Neural cell (in vitro differentiated cells): Measurements from ENCODE around the gene ITGA3. TPM values are rescaled to one million over a fixed set of nuclear protein-coding genes. Genes with fewer than 3 reads are reported as not detected.

Source experiments
- H2AFZ ChIP-seq: fragments of 200-600, 300-800 bp; sonication (generic), shearing (Covaris generic); 2 replicates; pipeline ENCODE4 v1.6.0; 2014; ENCODE audit warnings: low read depth, mild to moderate bottlenecking, antibody characterized with exemption, low read length, moderate library complexity
- H3F3A ChIP-seq: fragments of 200-600 bp; shearing (Covaris generic); 2 replicates; pipeline ENCODE4 v1.6.1; 2016; ENCODE audit warnings: mild to moderate bottlenecking, moderate library complexity, mixed read lengths, antibody characterized with exemption, low read length; ENCODE audit not compliant: insufficient read depth, poor library complexity, severe bottlenecking
- H3K27ac ChIP-seq: fragments of 200-600, 300-800 bp; sonication (generic), shearing (Covaris generic); 2 replicates; pipeline ENCODE4 v1.5.1; 2014; ENCODE audit warnings: mild to moderate bottlenecking, low read length, moderate library complexity
- H3K27me3 ChIP-seq: fragments of 300-800, 200-600 bp; sonication (generic), shearing (Covaris generic); 2 replicates; pipeline ENCODE4 v1.6.0; 2014; ENCODE audit warnings: mild to moderate bottlenecking, low read depth, low read length, moderate library complexity; ENCODE audit not compliant: insufficient read depth
- H3K36me3 ChIP-seq: fragments of 300-800, 200-600 bp; sonication (generic), shearing (Covaris generic); 2 replicates; pipeline ENCODE4 v1.5.1; 2014; ENCODE audit warnings: mild to moderate bottlenecking, antibody characterized with exemption, low read length, moderate library complexity; ENCODE audit not compliant: insufficient read depth
- H3K4me2 ChIP-seq: fragments of 300-800, 200-600 bp; sonication (generic), shearing (Covaris generic); 2 replicates; pipeline ENCODE4 v1.6.0; 2014; ENCODE audit warnings: mild to moderate bottlenecking, low read length
- H3K4me3 ChIP-seq: fragments of 300-800, 200-600 bp; sonication (generic), shearing (Covaris generic); 2 replicates; pipeline ENCODE4 v1.5.1; 2014; ENCODE audit warnings: mild to moderate bottlenecking, low read length, moderate library complexity
- H3K79me2 ChIP-seq: fragments of 200-600 bp; shearing (Covaris generic); replicated peaks from 2 replicates; pipeline ENCODE4 v1.6.0; 2014; ENCODE audit warnings: mild to moderate bottlenecking, low read length, moderate library complexity; ENCODE audit not compliant: insufficient read depth
- H3K9ac ChIP-seq: fragments of 300-800, 200-600 bp; sonication (generic), shearing (Covaris generic); 2 replicates; pipeline ENCODE4 v1.6.1; 2016; ENCODE audit warnings: mild to moderate bottlenecking, low read length, mixed read lengths
- H3K9me2 ChIP-seq: fragments of 200-600 bp; shearing (Covaris generic); 2 replicates; pipeline ENCODE4 v1.6.1; 2016; ENCODE audit warnings: mild to moderate bottlenecking, low read length, mixed read lengths; ENCODE audit not compliant: insufficient read depth
- H3K9me3 ChIP-seq: fragments of 200-600, 300-800 bp; sonication (generic), shearing (Covaris generic); 2 replicates; pipeline ENCODE4 v1.6.1; 2016; ENCODE audit warnings: mild to moderate bottlenecking, mixed run types, low read length, moderate library complexity, mixed read lengths
- H4K20me1 ChIP-seq: fragments of 200-600 bp; shearing (Covaris generic); 2 replicates; pipeline ENCODE4 v1.6.1; 2016; ENCODE audit warnings: mild to moderate bottlenecking, mixed run types; ENCODE audit not compliant: insufficient read depth
- EP300 ChIP-seq: fragments of 450-650 bp; conservative IDR thresholded peaks from 2 replicates; pipeline ENCODE4 v1.6.1; 2014; ENCODE audit warnings: antibody characterized with exemption, mild to moderate bottlenecking, moderate library complexity; ENCODE audit not compliant: poor library complexity, severe bottlenecking
- EZH2 ChIP-seq: fragments of 200-600, 300-800 bp; shearing (Covaris generic), sonication (generic); IDR thresholded peaks from 2 replicates; pipeline ENCODE4 v1.6.1; 2014; ENCODE audit warnings: antibody characterized with exemption, low read length, borderline replicate concordance, mild to moderate bottlenecking; ENCODE audit not compliant: insufficient read depth, poor library complexity, severe bottlenecking
- MXI1 ChIP-seq: fragments of 450-650 bp; conservative IDR thresholded peaks from 2 replicates; pipeline ENCODE4 v1.6.1; 2014; ENCODE audit warnings: antibody characterized with exemption, mild to moderate bottlenecking; ENCODE audit not compliant: poor library complexity, severe bottlenecking
- POLR2AphosphoS5 ChIP-seq: IDR thresholded peaks from 2 replicates; pipeline ENCODE4 v1.6.1; 2012
- RAD21 ChIP-seq: fragments of 450-650 bp; conservative IDR thresholded peaks from 2 replicates; pipeline ENCODE4 v1.6.1; 2014; ENCODE audit warnings: antibody characterized with exemption, mild to moderate bottlenecking, moderate library complexity
- SMC3 ChIP-seq: fragments of 450-650 bp; conservative IDR thresholded peaks from 2 replicates; pipeline ENCODE4 v1.6.1; 2014; ENCODE audit warnings: antibody characterized with exemption, mild to moderate bottlenecking, moderate library complexity; ENCODE audit not compliant: poor library complexity
- TAF1 ChIP-seq: IDR thresholded peaks from 2 replicates; pipeline ENCODE4 v1.6.1; 2012; ENCODE audit warnings: low read depth
- polyA plus RNA-seq: library from polyadenylated mRNA; depleted of rRNA; stranded (reverse); fragments of >200 nt; gene quantifications from 2 replicates; pipeline ENCODE4 v1.2.3, GENCODE V29; 2014
- TF ChIP-seq, protein P1 (sequence below): IDR thresholded peaks from 2 replicates; pipeline ENCODE4 v1.6.1; 2012; ENCODE audit warnings: borderline replicate concordance
- TF ChIP-seq, protein P2 (sequence below): fragments of 450-650 bp; IDR thresholded peaks from 2 replicates; pipeline ENCODE4 v1.5.1; 2014; ENCODE audit warnings: antibody characterized with exemption, mild to moderate bottlenecking, moderate library complexity; ENCODE audit not compliant: poor library complexity, severe bottlenecking

ITGA3 gene
- polyA plus RNA-seq, 1 donor from 2014 or later = 33.0 TPM

DNA sequence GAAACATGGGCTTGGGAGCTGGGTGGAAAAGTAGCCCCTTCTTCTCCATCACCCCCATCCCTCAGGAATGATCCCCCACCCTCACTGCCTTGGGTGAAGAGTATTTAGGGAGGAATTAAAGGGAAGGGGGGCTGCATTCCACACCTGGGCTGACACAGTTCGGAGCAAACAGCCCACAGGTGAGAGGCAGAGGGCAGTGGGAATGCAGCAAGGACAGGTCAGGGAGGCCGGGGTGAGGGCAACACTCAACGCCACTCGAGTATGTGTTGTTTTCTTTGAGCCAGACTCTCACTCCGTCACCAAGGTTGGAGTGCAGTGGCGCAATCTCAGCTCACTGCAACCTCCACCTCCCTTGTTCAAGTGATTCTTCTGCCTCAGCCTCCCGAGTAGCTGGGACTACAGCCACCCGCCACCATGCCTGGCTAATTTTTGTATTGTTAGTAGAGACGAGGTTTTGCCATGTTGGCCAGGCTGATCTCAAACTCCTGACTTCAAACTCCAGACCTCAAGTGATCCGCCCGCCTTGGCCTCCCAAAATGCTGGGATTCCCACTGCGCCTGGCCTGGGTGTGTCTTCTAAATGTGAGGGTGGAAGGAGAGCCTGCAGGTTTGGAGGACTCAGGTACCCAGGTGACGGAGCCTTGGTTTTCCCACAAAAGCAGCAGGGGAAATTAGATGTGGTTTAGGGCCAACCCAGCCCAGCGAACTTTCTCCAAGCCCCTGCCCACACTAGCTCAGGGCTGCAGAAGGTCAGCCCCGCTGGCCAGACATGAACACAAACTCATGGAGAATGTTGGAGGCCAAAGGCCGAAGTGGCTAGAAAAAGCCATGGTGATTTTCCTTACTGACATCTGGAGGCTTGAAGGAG is 21.2 kb upstream of the ITGA3 start:
- Histone ChIP-seq H3K79me2 (no peaks in the 10 kb centered on the region), H3K9ac (no peak overlapping the region), H3K27me3 (no peaks in the 10 kb centered on the region), H2AFZ (no peak overlapping the region), H4K20me1 (no peaks in the 10 kb centered on the region), H3K4me3 (no peak overlapping the region), H3K9me3 (no peaks in the 10 kb centered on the region), H3K36me3 (no peaks in the 10 kb centered on the region), H3K9me2 (no peaks in the 10 kb centered on the region), H3K4me2 (no peak overlapping the region), H3F3A (no peaks in the 10 kb centered on the region), H3K27ac (no peak overlapping the region)
- TF ChIP-seq TAF1 = no peak
- no peak for TF ChIP-seq EZH2
- TF ChIP-seq RAD21 = no peak
- TF ChIP-seq, protein P1, sequence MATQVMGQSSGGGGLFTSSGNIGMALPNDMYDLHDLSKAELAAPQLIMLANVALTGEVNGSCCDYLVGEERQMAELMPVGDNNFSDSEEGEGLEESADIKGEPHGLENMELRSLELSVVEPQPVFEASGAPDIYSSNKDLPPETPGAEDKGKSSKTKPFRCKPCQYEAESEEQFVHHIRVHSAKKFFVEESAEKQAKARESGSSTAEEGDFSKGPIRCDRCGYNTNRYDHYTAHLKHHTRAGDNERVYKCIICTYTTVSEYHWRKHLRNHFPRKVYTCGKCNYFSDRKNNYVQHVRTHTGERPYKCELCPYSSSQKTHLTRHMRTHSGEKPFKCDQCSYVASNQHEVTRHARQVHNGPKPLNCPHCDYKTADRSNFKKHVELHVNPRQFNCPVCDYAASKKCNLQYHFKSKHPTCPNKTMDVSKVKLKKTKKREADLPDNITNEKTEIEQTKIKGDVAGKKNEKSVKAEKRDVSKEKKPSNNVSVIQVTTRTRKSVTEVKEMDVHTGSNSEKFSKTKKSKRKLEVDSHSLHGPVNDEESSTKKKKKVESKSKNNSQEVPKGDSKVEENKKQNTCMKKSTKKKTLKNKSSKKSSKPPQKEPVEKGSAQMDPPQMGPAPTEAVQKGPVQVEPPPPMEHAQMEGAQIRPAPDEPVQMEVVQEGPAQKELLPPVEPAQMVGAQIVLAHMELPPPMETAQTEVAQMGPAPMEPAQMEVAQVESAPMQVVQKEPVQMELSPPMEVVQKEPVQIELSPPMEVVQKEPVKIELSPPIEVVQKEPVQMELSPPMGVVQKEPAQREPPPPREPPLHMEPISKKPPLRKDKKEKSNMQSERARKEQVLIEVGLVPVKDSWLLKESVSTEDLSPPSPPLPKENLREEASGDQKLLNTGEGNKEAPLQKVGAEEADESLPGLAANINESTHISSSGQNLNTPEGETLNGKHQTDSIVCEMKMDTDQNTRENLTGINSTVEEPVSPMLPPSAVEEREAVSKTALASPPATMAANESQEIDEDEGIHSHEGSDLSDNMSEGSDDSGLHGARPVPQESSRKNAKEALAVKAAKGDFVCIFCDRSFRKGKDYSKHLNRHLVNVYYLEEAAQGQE = no peak

- Histone ChIP-seq H2AFZ (no peak overlapping the region), H3K36me3 (no peaks in the 10 kb centered on the region), H3K9me3 (no peaks in the 10 kb centered on the region)
Observed at GRCh38 chr17:50035421-50035879, 20.5 kb upstream of the ITGA3 start.

More at GRCh38 chr17:50035421-50035879, 20.5 kb upstream of the ITGA3 start:
- TF ChIP-seq POLR2AphosphoS5 (no peak), SMC3 (no peak), EZH2 (no peak), EP300 (no peak), RAD21 (no peak), MXI1 (no peak), TAF1 (no peak)
- TF ChIP-seq, protein P1 = no peak
- TF ChIP-seq, protein P2, sequence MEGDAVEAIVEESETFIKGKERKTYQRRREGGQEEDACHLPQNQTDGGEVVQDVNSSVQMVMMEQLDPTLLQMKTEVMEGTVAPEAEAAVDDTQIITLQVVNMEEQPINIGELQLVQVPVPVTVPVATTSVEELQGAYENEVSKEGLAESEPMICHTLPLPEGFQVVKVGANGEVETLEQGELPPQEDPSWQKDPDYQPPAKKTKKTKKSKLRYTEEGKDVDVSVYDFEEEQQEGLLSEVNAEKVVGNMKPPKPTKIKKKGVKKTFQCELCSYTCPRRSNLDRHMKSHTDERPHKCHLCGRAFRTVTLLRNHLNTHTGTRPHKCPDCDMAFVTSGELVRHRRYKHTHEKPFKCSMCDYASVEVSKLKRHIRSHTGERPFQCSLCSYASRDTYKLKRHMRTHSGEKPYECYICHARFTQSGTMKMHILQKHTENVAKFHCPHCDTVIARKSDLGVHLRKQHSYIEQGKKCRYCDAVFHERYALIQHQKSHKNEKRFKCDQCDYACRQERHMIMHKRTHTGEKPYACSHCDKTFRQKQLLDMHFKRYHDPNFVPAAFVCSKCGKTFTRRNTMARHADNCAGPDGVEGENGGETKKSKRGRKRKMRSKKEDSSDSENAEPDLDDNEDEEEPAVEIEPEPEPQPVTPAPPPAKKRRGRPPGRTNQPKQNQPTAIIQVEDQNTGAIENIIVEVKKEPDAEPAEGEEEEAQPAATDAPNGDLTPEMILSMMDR = no peak
- H3K9me2 ChIP-seq = no peaks in the 10 kb centered on the region
- H3K9ac ChIP-seq = no peak overlapping the region
- no peaks in the 10 kb centered on the region for H4K20me1 ChIP-seq
- no peaks in the 10 kb centered on the region for H3K27me3 ChIP-seq
- H3K4me3 ChIP-seq = no peak overlapping the region
- H3K4me2 ChIP-seq = no peak overlapping the region
- H3F3A ChIP-seq = no peaks in the 10 kb centered on the region
- no peaks in the 10 kb centered on the region for H3K79me2 ChIP-seq
- H3K27ac ChIP-seq = no peak overlapping the region
